Hepatocyte (in vitro differentiated cells): ENCODE data around the gene SLC39A7. TPM values are rescaled to one million over a fixed set of nuclear protein-coding genes. Genes with fewer than 3 reads are reported as not detected.

Source experiments
- DNase-seq: peaks from one replicate; pipeline ENCODE4 v3.0.0-alpha.2; 2016; ENCODE audit warnings: low spot score
- H2AFZ ChIP-seq: fragments of 200-600 bp; sonication (generic); 2 replicates; pipeline ENCODE4 v1.6.0; 2016; ENCODE audit warnings: antibody characterized with exemption, mild to moderate bottlenecking
- H3K27ac ChIP-seq: fragments of 200-600 bp; sonication (generic); 2 replicates; pipeline ENCODE4 v1.5.1; 2016; ENCODE audit warnings: mild to moderate bottlenecking
- H3K27me3 ChIP-seq: fragments of 200-600 bp; sonication (generic); 2 replicates; pipeline ENCODE4 v1.6.1; 2016
- H3K36me3 ChIP-seq: fragments of 200-600 bp; sonication (generic); replicated peaks from 2 replicates; pipeline ENCODE4 v1.5.1; 2016; ENCODE audit warnings: low read depth; ENCODE audit not compliant: insufficient read depth
- H3K4me1 ChIP-seq: fragments of 200-600 bp; sonication (generic); 2 replicates; pipeline ENCODE4 v1.5.1; 2016; ENCODE audit warnings: mild to moderate bottlenecking, moderate library complexity; ENCODE audit not compliant: insufficient read depth
- H3K4me2 ChIP-seq: fragments of 200-600 bp; sonication (generic); 2 replicates; pipeline ENCODE4 v1.6.0; 2016
- H3K4me3 ChIP-seq: fragments of 200-600 bp; sonication (generic); 2 replicates; pipeline ENCODE4 v1.5.1; 2016; ENCODE audit warnings: mild to moderate bottlenecking
- H3K79me2 ChIP-seq: fragments of 200-600 bp; sonication (generic); 2 replicates; pipeline ENCODE4 v1.6.0; 2017; ENCODE audit warnings: mild to moderate bottlenecking
- H3K9me2 ChIP-seq: fragments of 200-600 bp; sonication (generic); replicated peaks from 2 replicates; pipeline ENCODE4 v1.6.0; 2017; ENCODE audit warnings: mild to moderate bottlenecking; ENCODE audit not compliant: insufficient read depth
- H3K9me3 ChIP-seq: fragments of 200-600 bp; sonication (generic); 2 replicates; pipeline ENCODE4 v1.5.1; 2016; ENCODE audit warnings: low read depth, mild to moderate bottlenecking
- H4K20me1 ChIP-seq: fragments of 200-600 bp; sonication (generic); 2 replicates; pipeline ENCODE4 v1.6.0; 2016; ENCODE audit warnings: mild to moderate bottlenecking; ENCODE audit not compliant: insufficient read depth, poor library complexity, severe bottlenecking
- CTCF ChIP-seq: fragments of 200-600 bp; sonication (generic); IDR thresholded peaks from 2 replicates; pipeline ENCODE4 v1.5.1; 2016; ENCODE audit warnings: antibody characterized with exemption, mild to moderate bottlenecking; ENCODE audit not compliant: poor library complexity
- EZH2 ChIP-seq: fragments of 200-600 bp; sonication (generic); IDR thresholded peaks from 2 replicates; pipeline ENCODE4 v1.6.1; 2016; ENCODE audit warnings: antibody characterized with exemption, mild to moderate bottlenecking, borderline replicate concordance
- EZH2phosphoT487 ChIP-seq: fragments of 200-600 bp; sonication (generic); IDR thresholded peaks from one replicate; pipeline ENCODE4 v1.6.1; 2018; ENCODE audit warnings: antibody characterized with exemption, mild to moderate bottlenecking, low read depth, moderate library complexity; ENCODE audit not compliant: unreplicated experiment, severe bottlenecking
- WGBS: methylation state at CpG from one replicate; pipeline ENCODE4 v1.1.6; 2016; ENCODE audit warnings: low lambda C conversion rate; ENCODE audit errors: missing lambda C conversion rate; 5-methylcytosine and 5-hydroxymethylcytosine counted together
- polyA plus RNA-seq: library from polyadenylated mRNA; unstranded; fragments of >200 nt; fragmentation: Nextera tagmentation; extraction: Ambion mirVana; gene quantifications from 2 replicates; pipeline ENCODE4 v1.2.1, GENCODE V29; 2016
- total RNA-seq: library from RNA; depleted of rRNA; stranded (reverse); fragments of >200 nt; gene quantifications from 2 replicates; pipeline ENCODE4 v1.2.3, GENCODE V29; 2014

Gene SLC39A7
- total and polyA plus RNA-seq, 2 experiments from 2014 or later = 55.0 to 130 TPM

DNA sequence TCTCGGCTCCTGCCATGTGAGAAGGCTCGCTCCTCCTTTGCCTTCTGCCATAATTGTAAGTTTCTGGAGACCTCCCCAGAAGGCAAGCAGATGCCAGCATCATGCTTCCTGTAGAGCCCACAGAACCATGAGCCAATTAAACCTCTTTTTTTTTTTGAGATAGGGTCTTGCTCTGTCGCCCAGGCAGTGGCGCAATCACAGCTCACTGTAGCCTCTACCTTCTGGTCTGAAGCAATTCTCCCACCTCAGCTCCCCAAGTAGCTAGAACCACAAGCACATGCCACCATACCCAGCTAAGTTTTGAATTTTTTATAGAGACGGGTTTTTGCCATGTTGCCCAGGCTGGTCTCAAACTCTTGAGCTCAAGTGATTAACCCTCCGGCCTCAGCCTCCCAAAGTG is 36.2 kb downstream of the SLC39A7 start:
- Histone ChIP-seq H3K27me3 (peaks cover 3% of the 10 kb centered on the region), H3K27ac (no peak overlapping the region), H4K20me1 (no peaks in the 10 kb centered on the region), H3K36me3 (no peaks in the 10 kb centered on the region), H3K9me3 (no peaks in the 10 kb centered on the region), H3K9me2 (no peaks in the 10 kb centered on the region), H2AFZ (no peak overlapping the region), H3K4me2 (no peak overlapping the region), H3K4me3 (no peak overlapping the region), H3K4me1 (no peaks in the 10 kb centered on the region), H3K79me2 (no peaks in the 10 kb centered on the region)
- TF ChIP-seq EZH2 (no peak), EZH2phosphoT487 (no peak), CTCF (no peak)
- WGBS = 93% methylated on average over 6 of the region's 6 CpGs
- DNase-seq = no peak

- TF ChIP-seq EZH2 (no peak), CTCF (no peak), EZH2phosphoT487 (no peak)
- no peak overlapping the region for H2AFZ ChIP-seq
- H4K20me1 ChIP-seq = no peaks in the 10 kb centered on the region
- H3K4me1 ChIP-seq = no peaks in the 10 kb centered on the region
- H3K4me3 ChIP-seq = no peak overlapping the region
- WGBS = 84% methylated on average over 2 of the region's 2 CpGs
- no peaks in the 10 kb centered on the region for H3K36me3 ChIP-seq
- H3K27ac ChIP-seq = no peak overlapping the region
- H3K79me2 ChIP-seq = no peaks in the 10 kb centered on the region
- H3K9me2 ChIP-seq = no peaks in the 10 kb centered on the region
- peaks cover 7% of the 10 kb centered on the region for H3K27me3 ChIP-seq
- no peak for DNase-seq
- H3K4me2 ChIP-seq = no peak overlapping the region
- H3K9me3 ChIP-seq = no peaks in the 10 kb centered on the region
Measured at GRCh38 chr6:33237741-33238140, 37.1 kb downstream of the SLC39A7 start.

- WGBS = 74% methylated on average over 3 of the region's 3 CpGs
- TF ChIP-seq EZH2phosphoT487 = no peak
- no peak for TF ChIP-seq EZH2
- no peak for TF ChIP-seq CTCF
- H3K9me3 ChIP-seq = no peaks in the 10 kb centered on the region
Measured at GRCh38 chr6:33241968-33242367, 41.3 kb downstream of the SLC39A7 start.

GRCh38 chr6:33243476-33243875 is 42.8 kb downstream of the SLC39A7 start:
- Histone ChIP-seq H3K4me2 (no peak overlapping the region), H3K9me2 (no peaks in the 10 kb centered on the region), H3K27me3 (peaks cover 7% of the 10 kb centered on the region), H3K79me2 (no peaks in the 10 kb centered on the region), H3K4me3 (no peak overlapping the region), H3K9me3 (no peaks in the 10 kb centered on the region), H3K27ac (no peak overlapping the region), H3K4me1 (no peaks in the 10 kb centered on the region), H3K36me3 (no peaks in the 10 kb centered on the region), H2AFZ (no peak overlapping the region), H4K20me1 (no peaks in the 10 kb centered on the region)
- no peak for DNase-seq
- TF ChIP-seq CTCF (no peak), EZH2phosphoT487 (no peak), EZH2 (no peak)
- 64% methylated on average over 1 of the region's 1 CpG for WGBS

More at GRCh38 chr6:33241968-33242367, 41.3 kb downstream of the SLC39A7 start:
- no peaks in the 10 kb centered on the region for H4K20me1 ChIP-seq
- DNase-seq = no peak
- H2AFZ ChIP-seq = no peak overlapping the region
- no peak overlapping the region for H3K4me3 ChIP-seq
- H3K27me3 ChIP-seq = peaks cover 7% of the 10 kb centered on the region
- H3K9me2 ChIP-seq = no peaks in the 10 kb centered on the region
- no peaks in the 10 kb centered on the region for H3K4me1 ChIP-seq
- H3K79me2 ChIP-seq = no peaks in the 10 kb centered on the region
- no peak overlapping the region for H3K27ac ChIP-seq
- H3K4me2 ChIP-seq = no peak overlapping the region
- H3K36me3 ChIP-seq = no peaks in the 10 kb centered on the region
